ENCODE results near the gene BLACAT1. TPM values are rescaled to one million over a fixed set of nuclear protein-coding genes. Genes with fewer than 3 reads are reported as not detected.

BLACAT1 gene
- total RNA-seq, 1 donor, result not detected

- Histone ChIP-seq H2AFZ (ENCODE audit: low read length) (no peak overlapping the region), H3K9me3 (ENCODE audit: low read depth, low read length) (no peaks in the 10 kb centered on the region), H3K27me3 (ENCODE audit: insufficient read depth, low read length) (peaks cover 32% of the 10 kb centered on the region), H3K27ac (ENCODE audit: low read depth, low read length) (no peak overlapping the region), H3K4me2 (ENCODE audit: insufficient read depth, low read length) (no peak overlapping the region), H3K79me2 (ENCODE audit: insufficient read depth, low read length) (no peaks in the 10 kb centered on the region), H3K4me1 (ENCODE audit: insufficient read depth, low read length) (peaks cover 4% of the 10 kb centered on the region), H4K20me1 (ENCODE audit: insufficient read depth, low read length) (no peaks in the 10 kb centered on the region), H3K36me3 (ENCODE audit: insufficient read depth, low read length) (no peaks in the 10 kb centered on the region), H3K4me3 (ENCODE audit: insufficient read depth, low read length) (no peak overlapping the region)
- no peak for DNase-seq (ENCODE audit: insufficient read length, low spot score, missing footprints)
- TF ChIP-seq CTCF (IDR thresholded peaks at IDR 0.05; ENCODE audit: extremely low read depth, low read depth, low read length), result no peak
Observed at GRCh38 chr1:205502992-205503391, 47.1 kb upstream of the BLACAT1 start.

GRCh38 chr1:205502111-205502810 is 46.4 kb upstream of the BLACAT1 start:
- Histone ChIP-seq H3K4me2 (ENCODE audit: insufficient read depth, low read length) (no peak overlapping the region), H2AFZ (ENCODE audit: low read length) (no peak overlapping the region), H3K4me3 (ENCODE audit: insufficient read depth, low read length) (no peak overlapping the region), H4K20me1 (ENCODE audit: insufficient read depth, low read length) (no peaks in the 10 kb centered on the region), H3K27ac (ENCODE audit: low read depth, low read length) (no peak overlapping the region), H3K36me3 (ENCODE audit: insufficient read depth, low read length) (no peaks in the 10 kb centered on the region), H3K27me3 (ENCODE audit: insufficient read depth, low read length) (peaks cover 32% of the 10 kb centered on the region), H3K4me1 (ENCODE audit: insufficient read depth, low read length) (peaks cover 4% of the 10 kb centered on the region), H3K79me2 (ENCODE audit: insufficient read depth, low read length) (no peaks in the 10 kb centered on the region), H3K9me3 (ENCODE audit: low read depth, low read length) (no peaks in the 10 kb centered on the region)
- no peak for TF ChIP-seq CTCF (IDR thresholded peaks at IDR 0.05; ENCODE audit: extremely low read depth, low read depth, low read length)
- DNase-seq (ENCODE audit: insufficient read length, low spot score, missing footprints), result peak; percentile 53

- no peaks in the 10 kb centered on the region for H3K36me3 ChIP-seq (ENCODE audit: insufficient read depth, low read length)
- H3K79me2 ChIP-seq (ENCODE audit: insufficient read depth, low read length), result no peaks in the 10 kb centered on the region
- no peak overlapping the region for H3K27ac ChIP-seq (ENCODE audit: low read depth, low read length)
- no peaks in the 10 kb centered on the region for H4K20me1 ChIP-seq (ENCODE audit: insufficient read depth, low read length)
- no peak overlapping the region for H2AFZ ChIP-seq (ENCODE audit: low read length)
- H3K9me3 ChIP-seq (ENCODE audit: low read depth, low read length), result no peaks in the 10 kb centered on the region
- TF ChIP-seq CTCF (IDR thresholded peaks at IDR 0.05; ENCODE audit: extremely low read depth, low read depth, low read length), result no peak
- no peak overlapping the region for H3K4me3 ChIP-seq (ENCODE audit: insufficient read depth, low read length)
- H3K4me1 ChIP-seq (ENCODE audit: insufficient read depth, low read length), result peaks cover 4% of the 10 kb centered on the region
- H3K27me3 ChIP-seq (ENCODE audit: insufficient read depth, low read length), result peaks cover 36% of the 10 kb centered on the region
- H3K4me2 ChIP-seq (ENCODE audit: insufficient read depth, low read length), result no peak overlapping the region
- DNase-seq (ENCODE audit: insufficient read length, low spot score, missing footprints), result peak; percentile 87
Observed at GRCh38 chr1:205500240-205501233, 44.7 kb upstream of the BLACAT1 start.

GRCh38 chr1:205499789-205500188 is 43.9 kb upstream of the BLACAT1 start:
- Histone ChIP-seq H3K36me3 (ENCODE audit: insufficient read depth, low read length) (no peaks in the 10 kb centered on the region), H3K4me2 (ENCODE audit: insufficient read depth, low read length) (no peak overlapping the region), H3K4me1 (ENCODE audit: insufficient read depth, low read length) (peaks cover under 1% of the 10 kb centered on the region), H3K27ac (ENCODE audit: low read depth, low read length) (no peak overlapping the region), H3K79me2 (ENCODE audit: insufficient read depth, low read length) (no peaks in the 10 kb centered on the region), H3K27me3 (ENCODE audit: insufficient read depth, low read length) (peaks cover 29% of the 10 kb centered on the region), H3K4me3 (ENCODE audit: insufficient read depth, low read length) (no peak overlapping the region), H2AFZ (ENCODE audit: low read length) (no peak overlapping the region), H3K9me3 (ENCODE audit: low read depth, low read length) (no peaks in the 10 kb centered on the region), H4K20me1 (ENCODE audit: insufficient read depth, low read length) (no peaks in the 10 kb centered on the region)
- TF ChIP-seq CTCF (IDR thresholded peaks at IDR 0.05; ENCODE audit: extremely low read depth, low read depth, low read length), result no peak
- peak; percentile 39 for DNase-seq (ENCODE audit: insufficient read length, low spot score, missing footprints)

Measured in osteoblast (primary cell).